Fibroblast of mammary gland (primary cell): ENCODE results near the gene COL4A1.

Experiments
- DNase-seq: peaks from one replicate; pipeline ENCODE4 v3.0.0-alpha.2; 2010; ENCODE audit warnings: low read depth
- H3K4me3 ChIP-seq: 2 replicates; pipeline ENCODE4 v1.5.1; 2011; ENCODE audit warnings: low read depth, mild to moderate bottlenecking, low read length, moderate library complexity; ENCODE audit not compliant: control insufficient read depth
- CTCF ChIP-seq: conservative IDR thresholded peaks from 2 replicates; pipeline ENCODE4 v1.5.1; 2011; ENCODE audit warnings: low read depth, low read length, inconsistent platforms; ENCODE audit not compliant: control insufficient read depth, insufficient read depth

Gene COL4A1

GRCh38 chr13:110250258-110250891, 56.6 kb downstream of the COL4A1 start:
- peak; percentile 97 for DNase-seq
- H3K4me3 ChIP-seq: no peak overlapping the region
- no peak for TF ChIP-seq CTCF

GRCh38 chr13:110249326-110249725, 57.6 kb downstream of the COL4A1 start:
- DNase-seq: no peak
- no peak overlapping the region for H3K4me3 ChIP-seq
- no peak for TF ChIP-seq CTCF

- no peak for TF ChIP-seq CTCF
Observed at GRCh38 chr13:110248449-110249143, 58.4 kb downstream of the COL4A1 start.

GRCh38 chr13:110246530-110246929, 60.4 kb downstream of the COL4A1 start:
- no peak for TF ChIP-seq CTCF
- H3K4me3 ChIP-seq: no peak overlapping the region
- peak; percentile 57 for DNase-seq

More at GRCh38 chr13:110248449-110249143, 58.4 kb downstream of the COL4A1 start:
- DNase-seq: no peak
- no peak overlapping the region for H3K4me3 ChIP-seq

- no peak for TF ChIP-seq CTCF
- H3K4me3 ChIP-seq: no peak overlapping the region
- peak; percentile 85 for DNase-seq
Observed at GRCh38 chr13:110245416-110245899, 61.5 kb downstream of the COL4A1 start.

- DNase-seq: no peak
- H3K4me3 ChIP-seq: no peak overlapping the region
- TF ChIP-seq CTCF: no peak
Observed at GRCh38 chr13:110244976-110245375, 62.0 kb downstream of the COL4A1 start.
